IMR-90 (cell line): ENCODE results near the gene SPRED2. TPM values are rescaled to one million over a fixed set of nuclear protein-coding genes. Genes with fewer than 3 reads are reported as not detected.

Source experiments
- ATAC-seq: fragments of 200-7000 bp; cut with Tn5 transposase; 2 replicates; pipeline ENCODE4 v1.9.1; 2020; ENCODE audit warnings: low read depth, mild to moderate bottlenecking, moderate library complexity
- BruUV-seq: library from RNA; stranded (reverse); fragments of 400-500 nt; replicated peaks from 2 replicates; lab custom pipeline; 2021; lab: Mats Ljungman, UMichigan
- CTCF ChIA-PET: fragments of 300-600 bp; formaldehyde crosslinking; extraction: SDS; loops from one replicate; lab custom pipeline; 2021; ENCODE audit warnings: antibody characterized with exemption; lab: Yijun Ruan, JAX
- POLR2A ChIA-PET: fragments of 300-600 bp; sonication (Branson Sonifier 250); formaldehyde crosslinking; loops from one replicate; lab custom pipeline; 2022; ENCODE audit warnings: antibody characterized with exemption; ENCODE audit not compliant: unreplicated experiment; lab: Charles Lee
- DNase-seq: peaks from one replicate; pipeline ENCODE4 v3.0.0; 2013
- H2AFZ ChIP-seq: replicated peaks from 2 replicates; pipeline ENCODE3; 2013; ENCODE audit warnings: low read length, mild to moderate bottlenecking; ENCODE audit not compliant: poor library complexity
- H2AK5ac ChIP-seq: 2 replicates; pipeline ENCODE4 v1.6.1; 2013; ENCODE audit warnings: low read depth, low read length, inconsistent platforms
- H2AK9ac ChIP-seq: replicated peaks from 2 replicates; pipeline ENCODE3; 2013; ENCODE audit warnings: mild to moderate bottlenecking, low read depth, low read length, moderate library complexity; ENCODE audit not compliant: poor library complexity
- H2BK120ac ChIP-seq: 2 replicates; pipeline ENCODE4 v1.6.1; 2013; ENCODE audit warnings: low read depth, low read length, inconsistent platforms
- H2BK15ac ChIP-seq: 3 replicates; pipeline ENCODE4 v1.6.1; 2013; ENCODE audit warnings: low read depth, low read length, inconsistent platforms
- H2BK20ac ChIP-seq: 2 replicates; pipeline ENCODE4 v1.6.1; 2013; ENCODE audit warnings: low read depth, mild to moderate bottlenecking, inconsistent platforms, low read length, moderate library complexity
- H2BK5ac ChIP-seq: 2 replicates; pipeline ENCODE4 v1.6.1; 2013; ENCODE audit warnings: mild to moderate bottlenecking, low read depth, low read length, inconsistent platforms; ENCODE audit not compliant: poor library complexity, severe bottlenecking
- H3K14ac ChIP-seq: replicated peaks from 2 replicates; pipeline ENCODE4 v1.6.1; 2013; ENCODE audit warnings: low read depth, low read length, inconsistent platforms
- H3K18ac ChIP-seq: 2 replicates; pipeline ENCODE4 v1.6.1; 2013; ENCODE audit warnings: low read depth, low read length, control low read depth
- H3K23ac ChIP-seq: 2 replicates; pipeline ENCODE4 v1.6.1; 2013; ENCODE audit warnings: low read depth, low read length, inconsistent platforms
- H3K27ac ChIP-seq: 2 replicates; pipeline ENCODE4 v1.5.1; 2013; ENCODE audit warnings: mild to moderate bottlenecking, control low read depth, low read length; ENCODE audit not compliant: insufficient read depth
- H3K27me3 ChIP-seq: 2 replicates; pipeline ENCODE4 v1.6.1; 2013; ENCODE audit warnings: low read length; ENCODE audit not compliant: control insufficient read depth, insufficient read depth
- H3K36me3 ChIP-seq: 2 replicates; pipeline ENCODE4 v1.6.1; 2013; ENCODE audit warnings: low read length, mixed read lengths; ENCODE audit not compliant: control insufficient read depth, insufficient read depth
- H3K4ac ChIP-seq: 2 replicates; pipeline ENCODE4 v1.6.1; 2013; ENCODE audit warnings: low read depth, low read length, inconsistent platforms
- H3K4me1 ChIP-seq: 2 replicates; pipeline ENCODE4 v1.6.1; 2013; ENCODE audit warnings: low read length, mixed read lengths; ENCODE audit not compliant: control insufficient read depth, insufficient read depth
- H3K4me2 ChIP-seq: 2 replicates; pipeline ENCODE4 v1.6.1; 2013; ENCODE audit warnings: low read depth, mild to moderate bottlenecking, control low read depth, low read length, moderate library complexity
- H3K4me3 ChIP-seq: 2 replicates; pipeline ENCODE4 v1.5.1; 2013; ENCODE audit warnings: low read depth, mild to moderate bottlenecking, control low read depth, low read length, moderate library complexity; ENCODE audit not compliant: insufficient read depth
- H3K56ac ChIP-seq: 2 replicates; pipeline ENCODE4 v1.6.1; 2013; ENCODE audit warnings: low read length, inconsistent platforms; ENCODE audit not compliant: insufficient read depth; ENCODE audit errors: extremely low read depth
- H3K79me1 ChIP-seq, 2 experiments: 2 replicates each; pipeline ENCODE4 v1.6.1; 2013; ENCODE audit warnings: low read length in 2 of 2, inconsistent platforms in 1 of 2, low read depth in 1 of 2
- H3K9ac ChIP-seq: 2 replicates; pipeline ENCODE4 v1.6.1; 2013; ENCODE audit warnings: low read depth, low read length, control low read depth
- H3K9me1 ChIP-seq: 2 replicates; pipeline ENCODE4 v1.6.1; 2013; ENCODE audit warnings: low read length, inconsistent platforms; ENCODE audit not compliant: insufficient read depth
- H3K9me3 ChIP-seq: 2 replicates; pipeline ENCODE4 v1.6.1; 2013; ENCODE audit warnings: low read length; ENCODE audit not compliant: control insufficient read depth, insufficient read depth
- H4K20me1 ChIP-seq: 2 replicates; pipeline ENCODE4 v1.6.1; 2013; ENCODE audit warnings: low read length, inconsistent platforms; ENCODE audit not compliant: insufficient read depth
- H4K5ac ChIP-seq: 2 replicates; pipeline ENCODE4 v1.6.1; 2013; ENCODE audit warnings: mild to moderate bottlenecking, low read depth, low read length, control low read depth
- H4K8ac ChIP-seq, 2 experiments: 2 replicates each; pipeline ENCODE4 v1.6.1; 2013; ENCODE audit warnings: low read depth in 2 of 2, low read length in 2 of 2, control low read depth in 1 of 2, inconsistent platforms in 1 of 2
- H4K91ac ChIP-seq: 2 replicates; pipeline ENCODE4 v1.6.1; 2013; ENCODE audit warnings: low read depth, low read length, inconsistent platforms; ENCODE audit not compliant: insufficient read depth
- MAZ ChIP-seq: IDR thresholded peaks from 2 replicates; pipeline ENCODE4 v1.6.1; 2012; ENCODE audit warnings: low read depth, mild to moderate bottlenecking, low read length, improper control_type of control experiment, moderate library complexity, borderline replicate concordance
- MXI1 ChIP-seq: IDR thresholded peaks from 2 replicates; pipeline ENCODE4 v1.6.1; 2012; ENCODE audit warnings: low read depth, mild to moderate bottlenecking, low read length, moderate library complexity, borderline replicate concordance
- NFE2L2 ChIP-seq: fragments of 150-350 bp; IDR thresholded peaks from 2 replicates; pipeline ENCODE4 v1.6.1; 2016; ENCODE audit warnings: low read depth, mild to moderate bottlenecking, low read length
- RAD21 ChIP-seq: IDR thresholded peaks from 2 replicates; pipeline ENCODE4 v1.6.1; 2012; ENCODE audit warnings: low read length, improper control_type of control experiment
- RCOR1 ChIP-seq: IDR thresholded peaks from 2 replicates; pipeline ENCODE4 v1.6.1; 2012; ENCODE audit warnings: mild to moderate bottlenecking, low read length, improper control_type of control experiment; ENCODE audit not compliant: insufficient replicate concordance
- WGBS, 2 experiments: methylation state at CpG; one replicate each; pipeline versions ENCODE4 v1.1.5 to v1.1.7; 2013; ENCODE audit warnings: missing lambda C conversion rate in 2 of 2; ENCODE audit not compliant: insufficient read length in 1 of 2; ENCODE audit errors: extremely low coverage in 2 of 2; 5-methylcytosine and 5-hydroxymethylcytosine counted together
- dilution Hi-C: fragments of 300-500 bp; cut with HindIII; formaldehyde crosslinking; loops from one replicate; pipeline ENCODE4 v1.14.3; 2018; ENCODE audit warnings: low sequenced_read_pairs; ENCODE audit not compliant: unreplicated experiment
- in situ Hi-C: fragments of 300-500 bp; cut with MboI; formaldehyde crosslinking; loops from 3 replicates; pipeline ENCODE4 v1.14.3; 2019; ENCODE audit warnings: low sequenced_read_pairs, inconsistent platforms, mixed read lengths
- intact Hi-C: fragments of 100-400 bp; cut with micrococcal nuclease; formaldehyde crosslinking; loops from 2 replicates; pipeline ENCODE4 v1.10.0; 2022
- polyA plus RNA-seq, 3 experiments: library from polyadenylated mRNA; depleted of rRNA; stranded (reverse); fragments of >200 nt; gene quantifications; 2 replicates each; pipeline ENCODE4 v1.2.3, GENCODE V29; 2012; ENCODE audit warnings: low replicate concordance in 1 of 3
- total RNA-seq: library from RNA; depleted of rRNA; stranded (reverse); fragments of >200 nt; gene quantifications from 2 replicates; pipeline ENCODE4 v1.2.3, GENCODE V29; 2012
- TF ChIP-seq, protein P1 (sequence below): fragments of 150-350 bp; IDR thresholded peaks from 2 replicates; pipeline ENCODE4 v1.6.1; 2016; ENCODE audit warnings: low read depth, mild to moderate bottlenecking, low read length, moderate library complexity, borderline replicate concordance
- TF ChIP-seq, protein P2 (sequence below): fragments of 150-350 bp; IDR thresholded peaks from 2 replicates; pipeline ENCODE4 v1.6.1; 2017; ENCODE audit warnings: mild to moderate bottlenecking, antibody characterized with exemption, low read length, low read depth

The SPRED2 gene
- total and polyA plus RNA-seq, 2 of the 4 experiments (the other 2 are of a cell fraction) = 4.8 to 18.7 TPM

DNA sequence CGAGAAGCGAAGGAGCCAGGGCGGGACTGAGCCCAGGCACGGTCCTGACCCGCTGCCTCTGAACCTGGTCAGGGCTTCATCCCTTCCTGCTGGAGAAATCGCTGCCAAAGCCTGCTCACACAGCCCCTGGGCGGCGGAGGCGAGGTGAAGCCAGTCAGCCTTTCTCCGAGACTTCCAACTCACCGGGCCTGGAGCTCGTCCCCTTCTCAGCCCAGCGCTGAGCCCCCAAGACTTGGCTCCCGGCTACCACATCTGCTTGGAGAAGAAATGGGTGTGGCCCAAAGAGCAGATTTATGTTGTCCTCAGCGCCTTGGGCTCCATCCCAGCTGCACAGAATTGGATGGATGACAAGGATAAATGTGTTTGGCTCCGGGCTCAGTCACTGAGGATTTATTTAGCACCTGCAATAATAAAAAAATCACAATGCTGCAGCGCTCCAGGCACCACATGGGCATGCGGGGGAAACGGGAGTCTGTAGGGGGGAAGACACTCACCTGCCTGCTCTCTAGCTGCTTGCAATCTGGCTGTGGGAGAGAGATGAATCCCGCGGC, 139.9 kb downstream of the SPRED2 start:
- BruUV-seq = no TSS peak
- 86% methylated on average over 8 of the region's 21 CpGs; no CpG with 5 or more reads in 1 of the 2 experiments for WGBS, 2 experiments
- CTCF ChIA-PET = no interaction called here

More for the DNA sequence above, 139.9 kb downstream of the SPRED2 start:
- no peak overlapping the region for H2AFZ ChIP-seq
- ATAC-seq = no peak
- no peak overlapping the region for H3K4ac ChIP-seq
- H2BK20ac ChIP-seq = no peak overlapping the region
- H4K8ac ChIP-seq = no peak overlapping the region
- no peak for DNase-seq
- H2BK15ac ChIP-seq = no peak overlapping the region
- no peak overlapping the region for H3K9ac ChIP-seq
- peaks cover 3% of the 10 kb centered on the region; the same call in 1 of the 2 replicates for H3K27me3 ChIP-seq
- no peak overlapping the region for H2AK9ac ChIP-seq
- H3K18ac ChIP-seq = no peak overlapping the region
- no peak overlapping the region for H2AK5ac ChIP-seq
- H2BK5ac ChIP-seq = no peak overlapping the region
- no peaks in the 10 kb centered on the region for H3K9me3 ChIP-seq
- no peaks in the 10 kb centered on the region for H3K4me1 ChIP-seq
- no peak overlapping the region for H3K4me2 ChIP-seq
- POLR2A ChIA-PET = no interaction called here
- no peak overlapping the region for H3K14ac ChIP-seq
- H2BK120ac ChIP-seq = no peak overlapping the region
- no peak overlapping the region for H4K5ac ChIP-seq
- no peaks in the 10 kb centered on the region for H4K20me1 ChIP-seq
- H3K79me1 ChIP-seq = no peaks in the 10 kb centered on the region
- H4K91ac ChIP-seq = no peak overlapping the region
- no peak overlapping the region for H3K23ac ChIP-seq
- no peak overlapping the region for H3K27ac ChIP-seq
- no peaks in the 10 kb centered on the region for H3K36me3 ChIP-seq
- in situ Hi-C loops (no loop called here), dilution Hi-C loops (no loop called here), intact Hi-C loops (no loop called here)
- no peak overlapping the region for H3K4me3 ChIP-seq
- TF ChIP-seq MAZ (no peak), RCOR1 (no peak), RAD21 (no peak), MXI1 (no peak), NFE2L2 (no peak)
- TF ChIP-seq, protein P1, sequence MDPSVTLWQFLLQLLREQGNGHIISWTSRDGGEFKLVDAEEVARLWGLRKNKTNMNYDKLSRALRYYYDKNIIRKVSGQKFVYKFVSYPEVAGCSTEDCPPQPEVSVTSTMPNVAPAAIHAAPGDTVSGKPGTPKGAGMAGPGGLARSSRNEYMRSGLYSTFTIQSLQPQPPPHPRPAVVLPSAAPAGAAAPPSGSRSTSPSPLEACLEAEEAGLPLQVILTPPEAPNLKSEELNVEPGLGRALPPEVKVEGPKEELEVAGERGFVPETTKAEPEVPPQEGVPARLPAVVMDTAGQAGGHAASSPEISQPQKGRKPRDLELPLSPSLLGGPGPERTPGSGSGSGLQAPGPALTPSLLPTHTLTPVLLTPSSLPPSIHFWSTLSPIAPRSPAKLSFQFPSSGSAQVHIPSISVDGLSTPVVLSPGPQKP = no peak
- TF ChIP-seq, protein P2, sequence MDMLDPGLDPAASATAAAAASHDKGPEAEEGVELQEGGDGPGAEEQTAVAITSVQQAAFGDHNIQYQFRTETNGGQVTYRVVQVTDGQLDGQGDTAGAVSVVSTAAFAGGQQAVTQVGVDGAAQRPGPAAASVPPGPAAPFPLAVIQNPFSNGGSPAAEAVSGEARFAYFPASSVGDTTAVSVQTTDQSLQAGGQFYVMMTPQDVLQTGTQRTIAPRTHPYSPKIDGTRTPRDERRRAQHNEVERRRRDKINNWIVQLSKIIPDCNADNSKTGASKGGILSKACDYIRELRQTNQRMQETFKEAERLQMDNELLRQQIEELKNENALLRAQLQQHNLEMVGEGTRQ = no peak
- no peaks in the 10 kb centered on the region for H3K9me1 ChIP-seq
- H3K56ac ChIP-seq = no peak overlapping the region
